H1 (cell line): ENCODE measurements around the gene NUMB. TPM values are rescaled to one million over a fixed set of nuclear protein-coding genes. Genes with fewer than 3 reads are reported as not detected.

Source experiments
- CTCF ChIA-PET: fragments of 300-600 bp; sonication (Branson Sonifier 250); formaldehyde crosslinking; loops from one replicate; lab custom pipeline; 2021; ENCODE audit not compliant: partially characterized antibody; lab: Charles Lee
- POLR2A ChIA-PET: fragments of 300-600 bp; sonication (Branson Sonifier 250); formaldehyde crosslinking; loops from one replicate; lab custom pipeline; 2021; ENCODE audit warnings: inconsistent platforms; ENCODE audit not compliant: partially characterized antibody; lab: Charles Lee
- DNase-seq, 2 experiments: peaks; one replicate each; pipeline versions ENCODE4 v3.0.0 to v3.0.0-alpha.2; 2010 to 2022; ENCODE audit warnings: low spot score in 2 of 2, low read depth in 1 of 2, mixed read lengths in 1 of 2
- FAIRE-seq: peaks from 2 replicates; lab custom pipeline; 2011; peaks lifted over from hg19 to GRCh38; lab: Jason Lieb, UNC
- H2AFZ ChIP-seq: 2 replicates; pipeline ENCODE4 v1.8.1; 2012; ENCODE audit warnings: low read length, inconsistent platforms
- H2AK5ac ChIP-seq: 2 replicates; pipeline ENCODE4 v1.6.1; 2013; ENCODE audit warnings: low read depth, low read length
- H2BK120ac ChIP-seq: replicated peaks from 2 replicates; pipeline ENCODE3; 2013; ENCODE audit warnings: low read depth, low read length, inconsistent platforms
- H2BK12ac ChIP-seq: 2 replicates; pipeline ENCODE4 v1.6.1; 2013; ENCODE audit warnings: low read depth, low read length
- H2BK15ac ChIP-seq: 2 replicates; pipeline ENCODE4 v1.6.1; 2013; ENCODE audit warnings: low read length
- H2BK20ac ChIP-seq: 2 replicates; pipeline ENCODE4 v1.6.1; 2013; ENCODE audit warnings: low read length
- H2BK5ac ChIP-seq: 2 replicates; pipeline ENCODE4 v1.6.1; 2013; ENCODE audit warnings: low read depth, low read length
- H3K14ac ChIP-seq: 2 replicates; pipeline ENCODE4 v1.6.1; 2013; ENCODE audit warnings: inconsistent platforms; ENCODE audit not compliant: insufficient read length
- H3K18ac ChIP-seq: 2 replicates; pipeline ENCODE4 v1.6.1; 2013; ENCODE audit warnings: low read length; ENCODE audit errors: extremely low read depth
- H3K23ac ChIP-seq: 2 replicates; pipeline ENCODE4 v1.6.1; 2013; ENCODE audit warnings: inconsistent platforms; ENCODE audit not compliant: insufficient read length
- H3K23me2 ChIP-seq: 2 replicates; pipeline ENCODE4 v1.6.1; 2013; ENCODE audit warnings: low read depth, low read length
- H3K27ac ChIP-seq: 2 replicates; pipeline ENCODE4 v1.6.1; 2011; ENCODE audit warnings: low read depth, low read length, inconsistent platforms
- H3K27me3 ChIP-seq, 4 experiments: replicated peaks in 1 of 4; 1 replicate in 1 of 4; 2 replicates in 3 of 4; pipeline versions ENCODE4 v1.6.1 to v1.8.1; 2011 to 2013; ENCODE audit warnings: low read length in 3 of 4, mild to moderate bottlenecking in 3 of 4, inconsistent platforms in 2 of 4, mixed read lengths in 2 of 4, moderate library complexity in 1 of 4; ENCODE audit not compliant: control insufficient read depth in 3 of 4, insufficient read depth in 3 of 4; ENCODE audit errors: extremely low read depth in 1 of 4
- H3K36me3 ChIP-seq, 4 experiments: 2 replicates each; pipeline versions ENCODE4 v1.6.1 to v1.8.1; 2011 to 2013; ENCODE audit warnings: mild to moderate bottlenecking in 4 of 4, low read length in 3 of 4, moderate library complexity in 2 of 4, control low read depth in 1 of 4, inconsistent platforms in 1 of 4; ENCODE audit not compliant: insufficient read depth in 4 of 4, control insufficient read depth in 2 of 4
- H3K4ac ChIP-seq: replicated peaks from 2 replicates; pipeline ENCODE3; 2013; ENCODE audit warnings: low read length, low read depth, mixed read lengths, inconsistent platforms; ENCODE audit not compliant: insufficient read length
- H3K4me1 ChIP-seq, 4 experiments: replicated peaks in 1 of 4; 1 replicate in 1 of 4; 2 replicates in 3 of 4; pipeline versions ENCODE4 v1.6.1 to v1.8.1; 2011 to 2013; ENCODE audit warnings: low read length in 3 of 4, inconsistent platforms in 2 of 4, mixed read lengths in 1 of 4; ENCODE audit not compliant: insufficient read depth in 4 of 4, control insufficient read depth in 3 of 4
- H3K4me2 ChIP-seq, 2 experiments: 2 replicates each; pipeline versions ENCODE4 v1.6.1 to v1.8.1; 2011 to 2013; ENCODE audit warnings: low read depth in 2 of 2, low read length in 2 of 2, control low read depth in 1 of 2, inconsistent platforms in 1 of 2, mild to moderate bottlenecking in 1 of 2; ENCODE audit not compliant: insufficient read depth in 1 of 2
- H3K4me3 ChIP-seq, 4 experiments: fragments of 200-600, 300-600 bp in 1 of 4; sonication (generic), shearing (Covaris generic), sonication (Bioruptor Twin) in 1 of 4; 2 replicates each; pipeline versions ENCODE4 v1.5.1 to v1.8.1; 2011 to 2016; ENCODE audit warnings: low read length in 4 of 4, low read depth in 3 of 4, control low read depth in 2 of 4, inconsistent platforms in 2 of 4, mild to moderate bottlenecking in 2 of 4, mixed read lengths in 1 of 4, moderate library complexity in 1 of 4; ENCODE audit not compliant: insufficient read depth in 2 of 4; ENCODE audit errors: extremely low read depth in 1 of 4
- H3K56ac ChIP-seq: replicated peaks from 2 replicates; pipeline ENCODE3; 2013; ENCODE audit warnings: low read depth, mild to moderate bottlenecking, mixed read lengths, low read length, inconsistent platforms; ENCODE audit not compliant: insufficient read length
- H3K79me1 ChIP-seq: 2 replicates; pipeline ENCODE4 v1.6.1; 2013; ENCODE audit warnings: low read depth, low read length, control low read depth
- H3K79me2 ChIP-seq, 2 experiments: 2 replicates each; pipeline versions ENCODE4 v1.6.1 to v1.8.1; 2012 to 2013; ENCODE audit warnings: low read length in 2 of 2, mild to moderate bottlenecking in 2 of 2, inconsistent platforms in 1 of 2; ENCODE audit not compliant: insufficient read depth in 2 of 2, control insufficient read depth in 1 of 2
- H3K9ac ChIP-seq, 4 experiments: replicated peaks in 1 of 4; 1 replicate in 1 of 4; 2 replicates in 3 of 4; pipeline versions ENCODE4 v1.6.1 to v1.8.1; 2011 to 2013; ENCODE audit warnings: low read depth in 3 of 4, low read length in 3 of 4, control low read depth in 2 of 4, mild to moderate bottlenecking in 2 of 4, moderate library complexity in 2 of 4, inconsistent platforms in 1 of 4; ENCODE audit errors: extremely low read depth in 1 of 4
- H3K9me3 ChIP-seq, 2 experiments: 2 replicates each; pipeline versions ENCODE4 v1.6.1 to v1.8.1; 2012 to 2013; ENCODE audit warnings: mild to moderate bottlenecking in 2 of 2, moderate library complexity in 2 of 2, control low read depth in 1 of 2, inconsistent platforms in 1 of 2, low read depth in 1 of 2, low read length in 1 of 2, mixed read lengths in 1 of 2; ENCODE audit not compliant: insufficient read depth in 2 of 2
- H4K20me1 ChIP-seq, 2 experiments: replicated peaks in 1 of 2; 2 replicates each; pipeline versions ENCODE3 to v1.8.1; 2011 to 2013; ENCODE audit warnings: inconsistent platforms in 2 of 2, low read length in 2 of 2, mild to moderate bottlenecking in 1 of 2; ENCODE audit not compliant: insufficient read depth in 2 of 2, control insufficient read depth in 1 of 2
- H4K5ac ChIP-seq: 2 replicates; pipeline ENCODE4 v1.6.1; 2013; ENCODE audit warnings: low read length, low read depth, mixed read lengths, inconsistent platforms; ENCODE audit not compliant: insufficient read length
- H4K8ac ChIP-seq: 2 replicates; pipeline ENCODE4 v1.8.0; 2013; ENCODE audit warnings: mild to moderate bottlenecking, moderate library complexity, low read length, inconsistent platforms; ENCODE audit not compliant: insufficient read depth; ENCODE audit errors: extremely low read depth
- H4K91ac ChIP-seq: replicated peaks from 2 replicates; pipeline ENCODE3; 2013; ENCODE audit warnings: low read length, mixed read lengths, inconsistent platforms; ENCODE audit not compliant: insufficient read length
- GABPA ChIP-seq: IDR thresholded peaks from 2 replicates; pipeline ENCODE4 v1.6.1; 2011; ENCODE audit warnings: mild to moderate bottlenecking, low read length, moderate library complexity, borderline replicate concordance; ENCODE audit not compliant: insufficient read depth
- GTF2F1 ChIP-seq: IDR thresholded peaks from 2 replicates; pipeline ENCODE4 v1.6.1; 2012; ENCODE audit warnings: low read depth, low read length, improper control_type of control experiment, borderline replicate concordance
- PHF8 ChIP-seq: fragments of 200-600 bp; sonication (generic); conservative IDR thresholded peaks from 2 replicates; pipeline ENCODE4 v1.7.1; 2012; ENCODE audit warnings: low read depth, mild to moderate bottlenecking, inconsistent platforms, low read length, moderate library complexity
- RFX5 ChIP-seq: IDR thresholded peaks from 2 replicates; pipeline ENCODE4 v1.6.1; 2011; ENCODE audit warnings: low read depth, low read length, improper control_type of control experiment, borderline replicate concordance
- RXRA ChIP-seq: IDR thresholded peaks from 2 replicates; pipeline ENCODE4 v1.6.1; 2011; ENCODE audit warnings: low read depth, mild to moderate bottlenecking, low read length, moderate library complexity; ENCODE audit not compliant: insufficient read depth
- SIRT6 ChIP-seq: IDR thresholded peaks from one replicate; pipeline ENCODE4 v1.7.1; 2012; ENCODE audit warnings: low read length, inconsistent platforms
- SP1 ChIP-seq: IDR thresholded peaks from 2 replicates; pipeline ENCODE4 v1.6.1; 2011; ENCODE audit warnings: low read depth, low read length
- SRF ChIP-seq: IDR thresholded peaks from 2 replicates; pipeline ENCODE4 v1.6.1; 2011; ENCODE audit warnings: mild to moderate bottlenecking, low read depth, low read length, moderate library complexity
- YY1 ChIP-seq: IDR thresholded peaks from 2 replicates; pipeline ENCODE4 v1.6.1; 2011; ENCODE audit warnings: low read depth, mild to moderate bottlenecking, low read length
- polyA plus RNA-seq, 7 experiments: library from polyadenylated mRNA; depleted of rRNA in 3 of 7; stranded (reverse) in 5 of 7; unstranded in 2 of 7; fragments of >200 nt in 5 of 7; fragments of 200-250 nt in 2 of 7; gene quantifications; 1 replicate in 5 of 7; 2 replicates in 1 of 7; 4 replicates in 1 of 7; pipeline versions ENCODE4 v1.2.1 to v1.2.3, GENCODE V29; 2011 to 2013; ENCODE audit warnings: missing spikeins in 2 of 7, mixed read lengths in 2 of 7
- total RNA-seq: library from RNA; stranded (reverse); fragmentation: NEBNext Ultra II Directional; extraction: Animal tissue kit (Norgen Biotek cat#: 25700); gene quantifications from 2 replicates; pipeline ENCODE4 v1.2.1, GENCODE V29; 2021

The NUMB gene
- total and polyA plus RNA-seq, 2 of the 8 experiments (the other 6 are each of a cell fraction or from before 2014, with no cell fraction given): 54.3 to 78.1 TPM

GRCh38 chr14:73393375-73393774, 65.0 kb downstream of the NUMB start:
- no peak for FAIRE-seq
- ChIA-PET POLR2A (no interaction called here), CTCF (interaction anchor here (0.9 kb wide), 1 partner anchor 10 kb away, joined by 3 read pairs; no protein-coding TSS in a partner anchor)

More at GRCh38 chr14:73393375-73393774, 65.0 kb downstream of the NUMB start:
- no peak overlapping the region for H3K56ac ChIP-seq
- no peak overlapping the region for H3K23ac ChIP-seq
- no peak overlapping the region for H3K9ac ChIP-seq
- no peak overlapping the region for H4K5ac ChIP-seq
- H3K23me2 ChIP-seq: no peaks in the 10 kb centered on the region
- H2BK15ac ChIP-seq: no peak overlapping the region
- DNase-seq: no peak
- H3K27me3 ChIP-seq: no peaks in the 10 kb centered on the region
- H3K4ac ChIP-seq: no peak overlapping the region
- no peak overlapping the region for H2BK120ac ChIP-seq
- peaks cover 1 to 3% of the 10 kb centered on the region in 2 experiments for H4K20me1 ChIP-seq
- TF ChIP-seq YY1 (no peak), SP1 (no peak), RFX5 (no peak), PHF8 (no peak), RXRA (no peak), GTF2F1 (no peak), GABPA (no peak), SRF (no peak), SIRT6 (no peak)
- H2AK5ac ChIP-seq: no peak overlapping the region
- H3K27ac ChIP-seq: no peak overlapping the region
- H3K18ac ChIP-seq: no peak overlapping the region
- H2BK20ac ChIP-seq: no peak overlapping the region
- H2BK5ac ChIP-seq: no peak overlapping the region
- no peaks in the 10 kb centered on the region for H3K9me3 ChIP-seq
- no peak overlapping the region for H4K8ac ChIP-seq
- peaks cover 0 to 5% of the 10 kb centered on the region in 2 experiments; a peak in 1 of 4 replicates for H3K79me2 ChIP-seq
- H3K36me3 ChIP-seq: no peaks in the 10 kb centered on the region
- H4K91ac ChIP-seq: no peak overlapping the region
- no peaks in the 10 kb centered on the region; the same call in 1 of the 2 replicates for H3K79me1 ChIP-seq
- H2AFZ ChIP-seq: no peak overlapping the region
- H3K14ac ChIP-seq: no peak overlapping the region
- no peaks in the 10 kb centered on the region for H3K4me1 ChIP-seq
- no peak overlapping the region for H3K4me3 ChIP-seq
- H2BK12ac ChIP-seq: no peak overlapping the region
- no peak overlapping the region for H3K4me2 ChIP-seq
